ENCODE results near the gene GATA5. TPM values are rescaled to one million over a fixed set of nuclear protein-coding genes. Genes with fewer than 3 reads are reported as not detected.

The GATA5 gene
- total RNA-seq, 1 donor from 2014 or later = not detected

DNA sequence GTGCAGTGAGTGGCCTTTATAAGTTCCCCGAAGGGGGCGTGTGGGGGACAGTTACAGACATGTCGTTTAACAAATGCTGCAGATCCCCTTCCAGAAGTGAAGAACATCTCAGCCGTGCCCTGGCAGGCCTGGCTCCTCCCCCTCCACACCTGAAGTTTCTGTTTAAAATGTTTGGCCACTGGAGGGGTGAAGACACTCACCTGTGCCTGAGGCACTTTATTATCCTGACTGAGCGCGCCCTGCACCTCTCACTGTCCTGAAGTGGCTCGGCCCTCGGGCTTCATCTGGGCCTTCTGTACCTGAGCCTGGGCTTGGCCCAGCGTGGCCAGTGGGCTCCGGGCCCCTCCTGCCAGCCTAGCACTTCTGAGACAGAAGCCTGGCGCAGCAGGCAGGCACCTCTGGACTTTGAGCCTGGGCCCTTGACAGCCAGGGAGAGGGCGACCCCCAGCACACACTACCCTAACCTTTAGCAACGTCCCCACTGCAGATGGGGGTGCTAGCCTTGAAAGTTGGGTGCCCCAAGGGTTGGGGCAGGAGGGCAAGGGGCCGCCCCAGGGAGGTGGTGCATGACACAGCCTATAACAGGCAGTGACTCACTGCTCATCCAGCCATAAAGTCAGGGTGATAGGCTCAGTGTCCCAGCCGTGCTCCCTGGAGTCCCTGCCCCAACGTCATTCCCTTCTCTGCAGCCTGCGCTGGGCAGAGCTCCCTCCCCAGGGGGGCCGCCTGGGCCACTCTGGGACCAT is 13.6 kb upstream of the GATA5 start:
- Mint-ChIP-seq H3K36me3 (ENCODE audit: low read depth) (no peaks in the 10 kb centered on the region), H3K27me3 (peaks cover 44% of the 10 kb centered on the region), H3K27ac (no peak overlapping the region), H3K4me1 (peaks cover 4% of the 10 kb centered on the region), H3K9me3 (no peaks in the 10 kb centered on the region), H3K4me3 (no peak overlapping the region)
- ChIA-PET CTCF (interaction anchor here (0.6 kb wide), 1 partner anchor 104 kb away, joined by 5 read pairs; no protein-coding TSS in a partner anchor), POLR2A (no interaction called here)
- no peak for TF ChIP-seq CTCF (IDR thresholded peaks at IDR 0.05)
- DNase-seq (no peak), ATAC-seq (ENCODE audit: low read depth) (peak; percentile 49)
- intact Hi-C loops (cut with micrococcal nuclease) = no loop called here

DNA sequence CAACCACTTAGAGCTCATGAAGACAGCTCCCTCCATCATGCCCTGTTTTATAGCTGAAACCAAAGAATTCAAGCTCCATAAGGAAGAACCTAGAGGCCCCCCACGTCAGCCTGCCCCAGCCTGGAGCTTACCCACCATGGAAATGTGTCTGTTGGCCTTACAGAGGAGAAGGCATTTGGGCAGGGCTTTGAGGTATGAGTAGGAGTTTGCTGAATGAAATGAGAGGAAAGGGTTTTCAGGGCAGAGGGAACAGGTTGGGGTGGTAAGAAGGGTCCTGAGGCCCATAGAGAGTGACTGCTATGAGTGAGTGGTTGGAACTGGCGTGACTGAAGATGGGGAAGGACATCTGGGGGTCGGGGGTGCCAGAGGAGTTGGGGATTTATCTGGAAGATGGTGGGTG is 12.7 kb upstream of the GATA5 start:
- no peaks in the 10 kb centered on the region for H3K9me3 Mint-ChIP-seq
- POLR2A ChIA-PET = interaction anchor here (0.6 kb wide), 1 partner anchor 118 kb away, joined by 7 read pairs; no protein-coding TSS in a partner anchor
- intact Hi-C loops (cut with micrococcal nuclease) = no loop called here
- no peaks in the 10 kb centered on the region for H3K36me3 Mint-ChIP-seq (ENCODE audit: low read depth)
- CTCF ChIA-PET = no interaction called here
- DNase-seq = no peak
- H3K27ac Mint-ChIP-seq = no peak overlapping the region
- H3K4me3 Mint-ChIP-seq = no peak overlapping the region
- no peak for ATAC-seq (ENCODE audit: low read depth)
- H3K27me3 Mint-ChIP-seq = peaks cover 51% of the 10 kb centered on the region
- no peak for TF ChIP-seq CTCF (IDR thresholded peaks at IDR 0.05)
- no peaks in the 10 kb centered on the region for H3K4me1 Mint-ChIP-seq

- no peak for TF ChIP-seq CTCF (IDR thresholded peaks at IDR 0.05)
- no peaks in the 10 kb centered on the region for H3K9me3 Mint-ChIP-seq
- peaks cover 5% of the 10 kb centered on the region for H3K4me1 Mint-ChIP-seq
- ATAC-seq (ENCODE audit: low read depth) (no peak), DNase-seq (no peak)
- no peak overlapping the region for H3K4me3 Mint-ChIP-seq
- intact Hi-C loops (cut with micrococcal nuclease) = no loop called here
- ChIA-PET CTCF (no interaction called here), POLR2A (interaction anchor here (0.6 kb wide), 1 partner anchor 118 kb away, joined by 7 read pairs; no protein-coding TSS in a partner anchor)
- H3K36me3 Mint-ChIP-seq (ENCODE audit: low read depth) = no peaks in the 10 kb centered on the region
- H3K27ac Mint-ChIP-seq = no peak overlapping the region
- peaks cover 58% of the 10 kb centered on the region for H3K27me3 Mint-ChIP-seq
These were observed 12.0 kb upstream of the GATA5 start for GRCh38 chr20:62487561-62488354.

DNA sequence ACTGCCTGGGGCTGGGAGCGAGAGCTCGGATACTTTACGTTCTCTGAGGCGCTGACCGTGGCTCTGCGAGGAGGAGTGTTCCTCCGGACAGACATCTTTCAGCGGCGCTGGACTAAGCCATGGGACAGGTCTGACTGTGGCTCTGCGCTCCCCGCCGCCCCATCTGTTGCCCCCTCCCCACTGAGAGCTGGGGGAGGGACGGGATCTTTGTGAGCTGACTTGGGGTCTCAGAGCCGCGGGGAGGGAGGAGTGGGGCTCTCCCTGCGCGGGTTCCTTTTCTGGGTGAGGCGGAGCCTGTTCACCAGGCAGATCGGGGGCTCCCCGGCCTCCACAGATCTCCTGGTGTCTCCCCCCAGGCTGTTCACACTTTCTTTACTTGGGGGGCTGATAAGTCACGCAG is 11.3 kb upstream of the GATA5 start:
- H3K27ac Mint-ChIP-seq = no peak overlapping the region
- H3K9me3 Mint-ChIP-seq = no peaks in the 10 kb centered on the region
- peaks cover 7% of the 10 kb centered on the region for H3K4me1 Mint-ChIP-seq
- ChIA-PET CTCF (interaction anchor here (1.3 kb wide), 1 partner anchor 307 kb away, joined by 3 read pairs; no protein-coding TSS in a partner anchor), POLR2A (no interaction called here)
- DNase-seq (no peak), ATAC-seq (ENCODE audit: low read depth) (no peak)
- TF ChIP-seq CTCF (IDR thresholded peaks at IDR 0.05) = no peak
- peaks cover 59% of the 10 kb centered on the region for H3K27me3 Mint-ChIP-seq
- H3K4me3 Mint-ChIP-seq = no peak overlapping the region
- intact Hi-C loops (cut with micrococcal nuclease) = no loop called here
- no peaks in the 10 kb centered on the region for H3K36me3 Mint-ChIP-seq (ENCODE audit: low read depth)

GRCh38 chr20:62486484-62486883 is 10.7 kb upstream of the GATA5 start:
- POLR2A ChIA-PET = no interaction called here

More at GRCh38 chr20:62486484-62486883, 10.7 kb upstream of the GATA5 start:
- Mint-ChIP-seq H3K4me1 (peaks cover 11% of the 10 kb centered on the region), H3K4me3 (no peak overlapping the region), H3K36me3 (ENCODE audit: low read depth) (no peaks in the 10 kb centered on the region), H3K27ac (no peak overlapping the region), H3K27me3 (peaks cover 62% of the 10 kb centered on the region), H3K9me3 (no peaks in the 10 kb centered on the region)
- DNase-seq (no peak), ATAC-seq (ENCODE audit: low read depth) (no peak)
- no peak for TF ChIP-seq CTCF (IDR thresholded peaks at IDR 0.05)
- intact Hi-C loops (cut with micrococcal nuclease) = no loop called here
- CTCF ChIA-PET = interaction anchor here (1.3 kb wide), 1 partner anchor 308 kb away, joined by 3 read pairs; no protein-coding TSS in a partner anchor
